HG03565 (cell line): Measurements from ENCODE around the gene NR6A1.
"Not testable (repeated sequence)": the region's sequence is repeated elsewhere in the genome, so short reads cannot be mapped to it uniquely, and the experiment has no call there.

Experiments
- ATAC-seq: cut with Tn5 transposase; IDR thresholded peaks from one replicate; pipeline ENCODE4 v1.9.1; 2021; ENCODE audit warnings: mild to moderate bottlenecking, moderate library complexity; ENCODE audit not compliant: unreplicated experiment

Gene NR6A1

DNA sequence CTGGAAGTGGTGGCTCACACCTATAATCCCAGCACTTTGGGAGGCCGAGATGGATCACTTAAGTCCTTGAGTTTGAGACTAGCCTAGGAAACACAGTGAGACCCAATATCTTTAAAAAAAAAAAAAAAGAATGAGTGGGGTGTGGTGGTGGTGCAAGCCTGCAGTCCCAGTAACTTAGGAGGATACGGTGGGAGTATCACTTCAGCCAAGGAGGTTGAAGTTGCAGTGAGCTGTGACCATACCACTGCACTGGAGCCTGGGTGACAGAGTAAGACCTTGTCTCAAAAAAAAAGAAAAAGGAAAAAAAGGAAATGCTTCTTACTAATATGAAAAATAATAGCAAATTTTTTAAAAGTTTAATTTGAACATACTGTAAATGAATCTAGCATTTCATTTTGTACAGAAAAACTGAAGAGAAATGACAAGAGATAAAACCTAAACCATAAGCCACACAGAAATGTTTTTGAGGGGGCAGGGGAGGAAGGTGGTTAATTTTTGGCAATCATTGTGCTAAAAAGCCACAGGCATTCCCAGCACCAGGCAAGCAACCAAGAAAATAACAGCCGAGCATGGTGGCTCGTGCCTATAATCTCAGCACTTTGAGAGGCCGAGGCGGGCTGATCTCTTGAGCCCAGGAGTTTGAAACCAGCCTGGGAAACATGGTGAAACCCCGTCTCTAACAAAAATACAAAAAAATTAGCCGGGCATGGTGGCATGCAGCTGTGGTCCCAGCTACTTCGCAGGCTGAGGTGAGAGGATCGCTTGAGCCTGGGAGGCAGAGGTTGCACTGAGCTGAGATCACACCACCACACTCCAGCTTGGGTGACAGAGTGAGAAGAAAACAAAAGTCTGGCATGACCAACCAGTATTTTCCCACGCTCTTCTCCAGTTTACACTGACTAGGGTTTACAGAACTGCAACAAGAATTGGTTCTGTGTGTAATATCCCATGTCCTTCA lies 149.5 kb downstream of the NR6A1 start:
- ATAC-seq: no peak

DNA sequence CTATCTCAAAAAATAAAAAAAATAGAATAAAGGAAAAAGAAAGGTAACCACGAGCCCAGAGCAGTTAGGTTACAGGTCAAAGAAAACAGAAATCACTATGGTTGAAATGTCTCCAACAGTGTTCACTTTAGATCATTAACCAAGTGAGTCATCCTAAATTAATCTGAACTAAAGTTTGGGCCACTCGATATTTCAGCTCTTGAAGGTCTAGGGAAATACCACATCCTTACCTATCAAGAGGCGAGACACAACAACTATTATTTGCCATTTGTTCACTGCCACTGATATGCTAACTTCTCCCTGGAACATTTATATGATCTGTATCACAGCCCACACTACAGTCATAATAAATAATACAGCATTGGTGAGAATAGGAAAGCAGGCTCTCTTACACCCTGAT lies 152.6 kb downstream of the NR6A1 start:
- ATAC-seq: no peak

DNA sequence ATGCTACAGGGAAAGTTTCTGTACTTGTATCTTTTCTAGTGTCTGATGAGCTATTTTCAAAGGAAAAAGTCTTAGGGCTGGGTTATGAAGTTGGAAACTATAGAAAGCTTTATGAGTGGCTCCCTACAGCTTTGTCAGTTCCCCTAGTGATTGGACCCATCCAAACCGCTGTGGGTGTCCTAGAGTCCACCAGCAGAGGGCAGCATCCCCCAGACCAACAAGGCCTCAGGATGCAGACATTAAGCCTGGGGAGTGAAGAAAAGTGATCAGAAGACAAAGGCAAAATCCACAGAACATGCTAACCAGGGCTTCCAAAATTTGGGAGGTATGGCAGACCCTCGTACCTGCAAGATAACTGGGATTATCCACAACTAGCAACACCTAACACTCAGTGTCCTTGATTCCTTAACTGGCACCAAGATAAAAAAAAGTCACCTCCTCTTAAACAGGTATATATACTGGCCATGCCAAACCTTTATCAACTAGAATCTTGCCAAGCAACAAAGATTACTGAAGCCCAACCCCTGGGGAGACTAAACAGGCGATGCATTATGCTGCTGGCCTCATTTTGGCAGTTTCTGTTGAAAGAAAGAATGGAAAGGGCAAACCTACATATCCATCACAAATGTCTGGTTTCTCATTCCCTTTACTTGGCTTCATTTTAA lies 153.5 kb downstream of the NR6A1 start:
- no peak for ATAC-seq

DNA sequence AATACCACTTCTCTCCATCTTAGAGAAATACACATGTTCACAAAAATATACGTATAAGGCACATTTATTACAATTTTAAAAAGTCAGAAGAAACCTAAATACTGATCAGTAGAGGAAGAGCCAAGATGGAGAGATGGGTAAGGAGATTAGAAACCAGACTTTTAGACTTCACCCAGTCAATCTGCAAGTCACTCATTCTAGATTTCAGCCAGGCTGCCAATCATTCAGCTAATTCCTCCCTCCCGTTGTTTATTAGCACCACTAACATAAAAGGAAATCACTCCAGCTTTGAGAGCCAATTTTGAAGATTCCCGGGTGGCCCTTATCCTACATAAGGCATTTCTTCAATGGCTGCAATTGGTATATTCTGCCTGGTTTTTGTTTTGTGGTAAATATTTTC lies 154.2 kb downstream of the NR6A1 start:
- ATAC-seq: no peak

DNA sequence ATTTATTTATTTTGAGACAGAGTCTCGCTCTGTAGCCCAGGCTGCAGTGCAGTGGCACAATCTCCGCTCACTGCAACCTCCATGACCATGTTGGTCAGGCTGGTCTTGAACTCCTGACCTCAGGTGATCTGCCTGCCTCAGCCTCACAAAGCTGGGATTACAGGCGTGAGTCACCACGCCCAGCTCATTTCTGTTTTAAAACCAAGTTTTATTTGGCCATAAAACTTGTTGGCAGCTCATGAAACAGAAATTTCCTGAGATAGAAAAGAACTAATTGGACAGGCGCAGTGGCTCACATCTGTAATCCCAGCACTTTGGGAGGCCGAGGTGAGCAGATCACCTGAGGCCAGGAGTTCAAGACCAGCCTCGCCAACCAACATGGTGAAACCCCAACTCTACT lies 155.3 kb downstream of the NR6A1 start:
- ATAC-seq: not testable (repeated sequence)

DNA sequence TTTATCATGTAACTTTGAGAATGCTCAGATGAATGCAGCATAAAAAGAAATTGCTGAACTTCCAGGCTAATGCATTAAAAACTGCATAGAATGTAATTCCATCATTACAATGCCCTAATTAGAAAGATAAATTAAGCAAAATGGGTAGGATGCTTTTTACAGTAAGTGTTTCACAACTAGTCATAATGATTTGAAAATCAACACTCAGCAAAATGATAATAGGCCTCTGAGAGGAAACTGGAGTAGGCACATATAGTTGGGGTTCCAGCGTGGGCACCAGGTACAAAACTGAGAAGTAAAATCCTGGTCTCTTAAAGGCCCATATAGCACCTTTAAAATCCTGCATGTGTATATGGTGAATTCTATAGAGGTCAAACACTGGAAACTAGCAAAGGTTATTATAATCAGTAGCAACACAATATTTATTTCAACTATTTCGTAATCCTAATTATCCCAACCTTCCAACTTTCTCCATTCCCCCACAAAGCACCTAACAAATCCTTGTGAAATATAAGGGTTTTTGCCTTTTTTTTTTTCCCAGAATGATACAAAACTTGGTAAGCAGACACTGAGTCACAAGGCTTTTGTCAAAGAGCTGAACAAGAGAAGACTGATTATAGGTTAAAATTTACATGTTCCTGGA lies 155.9 kb downstream of the NR6A1 start:
- no peak for ATAC-seq

DNA sequence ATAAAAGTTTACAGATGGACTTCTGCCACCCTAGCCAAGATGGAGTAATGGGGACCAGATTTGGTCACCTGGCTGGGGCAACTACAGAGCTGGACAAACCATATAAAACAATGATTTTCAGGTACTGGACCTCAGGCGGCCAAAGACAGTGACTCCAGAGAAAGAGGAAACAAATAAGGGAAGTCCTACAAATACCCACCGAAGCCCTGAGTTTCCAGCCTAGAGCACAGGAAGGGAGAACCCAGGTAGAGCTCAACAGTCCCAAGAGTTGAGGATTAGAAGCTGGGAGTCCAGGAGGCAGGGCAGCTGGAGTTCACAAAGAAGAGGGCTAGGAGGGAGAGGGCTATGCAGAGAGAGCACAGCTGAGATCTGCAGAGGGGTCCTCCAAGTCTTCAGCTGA lies 157.3 kb downstream of the NR6A1 start:
- ATAC-seq: no peak

DNA sequence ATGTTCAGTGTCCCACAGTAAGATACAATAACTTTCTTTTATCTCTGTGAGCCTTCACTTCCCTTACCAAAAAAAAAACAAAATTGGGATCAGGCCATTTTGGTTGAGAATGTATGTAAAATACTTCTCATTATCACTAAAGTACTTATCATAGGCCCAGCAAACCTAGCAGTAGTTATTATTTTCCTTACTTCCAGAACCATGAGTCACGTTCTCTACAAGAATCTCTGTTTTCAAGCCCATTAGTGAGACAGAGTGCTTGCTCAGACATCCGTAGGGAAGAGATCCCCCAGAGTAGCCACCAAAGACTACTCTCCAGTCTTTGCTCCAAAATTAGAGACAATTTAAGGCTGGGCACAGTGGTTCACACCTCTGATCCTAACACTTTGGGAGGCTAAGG lies 160.0 kb downstream of the NR6A1 start:
- ATAC-seq: no peak

DNA sequence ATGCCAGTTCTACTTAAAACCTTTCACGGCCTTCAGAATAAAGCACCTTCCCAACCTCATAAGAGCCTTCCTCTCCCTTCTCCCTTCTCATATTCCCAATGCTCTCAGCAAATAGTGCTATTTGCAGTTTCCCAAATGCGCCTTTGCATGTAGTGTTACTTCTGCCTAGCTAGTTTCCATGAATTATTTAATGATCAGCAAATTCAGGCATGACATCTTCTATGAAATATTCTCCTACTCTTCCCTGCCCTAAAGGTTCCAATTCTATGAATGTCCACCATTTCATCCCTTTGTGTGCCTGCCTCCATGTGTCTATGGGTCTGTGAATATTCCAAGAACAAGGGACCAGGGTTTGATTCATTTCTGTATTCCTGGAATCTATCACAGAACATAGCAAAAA lies 165.1 kb downstream of the NR6A1 start:
- ATAC-seq: no peak

DNA sequence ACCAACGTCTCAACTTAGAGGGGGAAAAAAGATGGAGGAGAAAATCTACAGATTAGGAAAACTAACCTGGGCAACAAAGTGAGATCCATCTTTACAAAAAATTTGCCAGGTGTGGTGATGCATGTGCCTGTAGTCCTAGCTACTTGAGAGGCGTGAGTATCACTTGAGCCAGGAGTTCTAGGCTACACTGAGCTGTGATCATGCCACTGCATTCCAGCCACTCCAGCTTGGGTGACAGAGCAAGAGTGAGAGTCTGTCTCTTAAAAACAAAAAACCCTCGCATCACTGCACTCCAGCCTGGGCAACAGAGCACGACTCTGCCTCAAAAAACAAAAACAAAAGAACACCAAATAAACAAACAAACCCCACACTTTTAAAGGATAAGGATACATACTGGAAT lies 165.9 kb downstream of the NR6A1 start:
- ATAC-seq: no peak

DNA sequence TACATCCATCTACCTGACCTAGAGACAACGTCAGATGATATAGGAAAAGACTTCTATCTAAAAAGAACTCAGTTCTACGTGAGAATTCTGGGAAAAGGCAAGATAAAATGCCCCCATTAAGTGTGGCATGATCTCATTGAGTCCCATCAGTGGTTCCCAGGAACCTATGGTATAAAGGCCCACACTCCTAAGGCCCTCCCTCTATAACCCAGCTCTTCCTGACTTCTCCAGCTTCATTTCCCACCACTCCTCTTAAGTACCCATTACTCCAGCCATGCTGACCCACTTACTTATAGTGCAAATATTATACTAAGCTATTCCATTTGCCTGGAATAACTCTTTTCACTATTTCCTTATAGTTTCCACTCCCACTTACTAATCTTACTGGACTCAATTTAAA lies 168.5 kb downstream of the NR6A1 start:
- ATAC-seq: no peak

DNA sequence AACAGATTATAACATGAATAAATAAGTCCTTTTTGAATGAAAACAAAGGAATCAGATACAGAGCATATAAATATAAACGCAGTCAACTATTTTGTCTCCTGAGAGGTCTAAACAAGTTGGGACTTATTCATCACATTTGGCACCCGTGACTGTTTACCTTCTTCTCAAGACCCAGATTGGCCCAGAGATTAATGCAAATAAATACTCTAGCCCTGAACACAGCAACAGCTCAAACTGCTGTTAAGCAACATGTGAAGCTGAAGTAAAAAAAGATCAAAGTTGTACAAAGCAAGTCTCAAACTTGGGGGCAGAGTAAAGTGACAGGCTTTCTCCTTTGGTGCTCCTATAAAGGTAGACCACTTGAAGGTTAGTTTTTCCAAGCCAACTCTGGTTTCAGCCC lies 168.9 kb downstream of the NR6A1 start:
- ATAC-seq: no peak

DNA sequence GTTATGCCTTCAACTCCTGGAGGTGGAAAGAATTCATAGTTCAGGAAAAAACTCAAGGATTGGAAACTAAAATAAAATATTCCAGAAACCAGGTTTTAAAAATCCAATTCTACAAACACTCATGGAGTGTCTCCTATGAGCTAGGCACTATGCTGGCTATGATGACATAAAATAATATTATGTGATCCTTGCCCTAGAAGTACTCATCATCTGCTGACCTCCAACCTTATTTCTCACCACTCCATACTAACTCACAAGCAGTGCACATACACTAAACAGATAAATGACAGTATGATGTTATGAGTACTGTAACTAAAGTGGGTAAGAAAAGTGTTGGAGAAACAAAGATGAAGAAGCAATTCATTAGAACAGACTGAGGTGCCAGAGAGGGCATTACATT lies 170.7 kb downstream of the NR6A1 start:
- ATAC-seq: no peak

DNA sequence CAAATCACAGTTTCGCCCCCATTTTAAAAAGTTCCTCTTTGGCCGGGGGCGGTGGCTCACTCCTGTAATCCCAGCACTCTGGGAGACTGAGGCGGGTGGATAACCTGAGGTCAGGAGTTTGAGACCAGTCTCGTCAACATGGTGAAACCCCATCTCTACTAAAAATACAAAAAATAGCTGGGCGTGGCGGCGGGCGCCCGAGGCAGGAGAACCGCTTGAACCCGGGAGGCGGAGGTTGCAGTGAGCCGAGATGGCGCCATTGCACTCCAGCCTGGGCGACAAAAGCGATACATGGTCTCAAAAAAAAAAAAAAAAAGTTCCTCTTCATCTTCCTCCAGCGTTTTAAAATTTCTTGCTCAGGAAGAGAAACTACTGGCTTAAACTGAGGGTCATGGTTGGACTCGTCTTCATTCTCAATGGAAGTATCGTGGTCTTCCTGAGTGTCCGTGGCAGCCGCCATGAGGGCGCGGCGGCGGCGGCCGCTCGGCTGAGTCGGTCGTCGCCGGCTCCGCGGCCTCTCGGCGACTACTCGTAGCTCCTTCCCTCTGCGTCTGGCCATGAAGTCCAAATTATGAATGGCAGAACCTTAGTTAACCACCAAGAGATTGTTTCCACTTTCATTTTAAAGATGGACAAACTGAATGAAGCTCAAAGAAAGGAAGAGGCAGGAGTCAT lies 171.9 kb downstream of the NR6A1 start:
- ATAC-seq: no peak

DNA sequence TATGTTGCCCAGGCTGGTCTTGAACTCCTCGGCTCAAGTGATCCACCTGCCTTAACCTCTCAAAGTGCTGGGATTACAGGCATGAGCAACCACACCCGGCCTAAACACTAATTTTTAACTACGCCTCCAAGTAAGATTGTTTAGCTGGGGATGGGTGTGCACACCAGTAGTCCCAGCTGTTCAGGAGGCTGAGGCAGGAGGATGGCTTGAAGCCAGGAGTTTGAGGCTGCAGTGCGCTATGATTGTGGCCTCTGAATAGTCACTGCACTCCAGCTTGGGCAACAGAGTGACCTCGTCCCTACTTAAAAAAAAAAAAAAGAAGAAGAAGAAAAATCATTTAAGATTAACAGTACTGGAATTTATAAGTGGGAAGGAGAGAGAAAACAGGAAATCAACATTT lies 173.1 kb downstream of the NR6A1 start:
- no peak for ATAC-seq

DNA sequence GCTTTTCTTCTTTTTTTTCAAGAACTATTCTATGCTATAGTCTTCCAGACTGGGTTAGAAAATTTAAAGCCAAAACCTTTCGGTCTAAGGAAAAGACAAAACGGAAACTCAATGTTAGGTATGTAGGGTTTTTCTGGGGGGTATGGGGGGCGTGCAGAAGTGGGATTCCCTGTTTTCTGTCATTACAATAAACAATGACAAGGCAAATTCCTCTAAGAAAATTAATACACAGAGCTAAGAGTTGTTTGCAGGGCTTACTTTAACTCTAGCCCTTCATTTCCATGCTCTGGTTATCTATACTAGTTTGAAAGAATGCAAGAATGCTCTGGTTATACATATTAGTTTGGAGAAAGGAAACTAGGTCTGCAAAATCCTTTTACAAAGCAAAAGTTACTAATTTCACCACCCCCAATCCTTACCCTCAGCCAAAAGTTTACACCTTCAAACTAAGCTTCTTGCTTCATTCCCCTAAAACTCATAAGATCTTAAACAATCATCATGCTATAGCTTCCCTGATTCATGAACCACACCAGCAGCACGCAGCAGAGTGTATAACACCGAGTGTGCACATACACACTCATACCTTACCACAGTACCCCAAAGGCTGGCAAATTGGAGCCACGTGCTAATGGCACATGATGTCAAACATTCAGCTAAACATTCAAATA lies 174.8 kb downstream of the NR6A1 start:
- ATAC-seq: no peak

DNA sequence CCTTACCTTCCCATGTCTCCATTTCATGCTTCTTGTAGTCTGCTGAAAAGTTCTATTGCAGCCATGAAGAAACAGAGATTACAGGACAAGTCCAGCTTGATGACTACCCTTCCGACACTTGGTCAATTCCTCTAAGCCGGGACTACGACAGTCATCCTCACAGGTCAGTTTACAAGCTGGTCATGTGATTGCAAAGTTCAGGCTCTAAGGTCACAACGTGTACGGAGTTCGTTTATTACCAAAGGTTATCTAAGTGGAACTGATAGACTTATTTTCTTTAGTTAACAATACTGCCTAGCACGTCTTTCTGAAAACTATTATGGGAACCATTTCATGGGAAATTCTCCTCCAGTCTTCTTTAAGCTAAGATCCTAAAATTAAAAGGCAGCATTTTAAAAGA lies 175.4 kb downstream of the NR6A1 start:
- ATAC-seq: no peak

DNA sequence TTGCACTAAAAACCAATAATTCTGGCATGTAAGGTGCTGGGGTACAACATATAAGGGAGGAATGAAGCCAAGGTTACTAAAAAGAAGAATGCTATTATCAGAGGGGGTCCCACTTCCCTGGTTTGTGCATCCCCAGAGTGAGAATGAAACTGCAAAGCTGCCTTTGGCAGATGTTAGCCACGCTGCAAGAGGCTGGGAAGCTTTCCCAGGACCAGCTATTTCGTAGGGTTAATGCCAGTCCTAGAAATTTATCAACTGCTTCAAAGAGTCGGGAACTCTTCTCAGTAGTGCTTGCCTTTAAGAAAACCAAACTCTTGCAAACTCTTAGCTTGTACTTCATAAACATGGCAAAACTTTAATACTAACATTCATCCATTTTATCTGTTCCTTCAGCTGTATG lies 176.4 kb downstream of the NR6A1 start:
- no peak for ATAC-seq

DNA sequence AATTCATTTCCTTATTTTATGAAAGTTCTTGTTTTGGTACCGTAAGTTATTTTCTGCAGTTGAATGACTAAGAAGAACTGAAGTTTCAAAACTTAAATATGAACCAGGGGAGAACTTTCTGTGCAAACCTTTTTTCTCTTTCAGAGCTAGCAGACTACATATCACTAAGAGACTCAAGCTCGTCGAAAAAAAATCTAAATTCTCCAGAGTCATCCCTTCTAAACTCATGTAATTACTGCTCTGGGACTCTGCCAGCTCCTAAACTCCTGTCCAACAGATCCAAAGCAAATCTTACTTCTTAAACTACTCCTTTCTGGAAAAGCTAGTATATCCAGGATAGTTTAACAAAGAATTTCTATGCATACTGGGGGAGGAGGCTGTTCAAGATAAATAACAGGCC lies 176.9 kb downstream of the NR6A1 start:
- no peak for ATAC-seq

DNA sequence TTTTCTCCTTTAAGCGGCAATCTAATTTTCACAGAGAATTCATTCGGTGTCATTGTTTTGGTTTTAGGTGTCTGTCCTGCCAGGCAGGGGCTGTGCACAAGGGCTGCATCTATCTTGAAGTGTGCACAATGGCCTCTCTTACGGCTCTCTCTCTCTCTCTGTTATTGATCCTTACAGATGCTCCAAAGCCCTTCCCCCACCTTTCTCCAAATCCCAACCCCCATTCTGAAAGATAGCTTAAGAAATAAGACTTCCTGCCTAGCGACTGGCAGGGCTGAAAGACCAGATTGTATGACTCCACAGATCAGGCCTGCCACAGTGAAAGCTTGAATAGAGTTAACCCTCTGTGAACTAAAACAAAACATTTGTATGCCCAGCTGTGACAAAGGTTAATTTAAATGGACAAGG lies 177.5 kb downstream of the NR6A1 start:
- no peak for ATAC-seq

DNA sequence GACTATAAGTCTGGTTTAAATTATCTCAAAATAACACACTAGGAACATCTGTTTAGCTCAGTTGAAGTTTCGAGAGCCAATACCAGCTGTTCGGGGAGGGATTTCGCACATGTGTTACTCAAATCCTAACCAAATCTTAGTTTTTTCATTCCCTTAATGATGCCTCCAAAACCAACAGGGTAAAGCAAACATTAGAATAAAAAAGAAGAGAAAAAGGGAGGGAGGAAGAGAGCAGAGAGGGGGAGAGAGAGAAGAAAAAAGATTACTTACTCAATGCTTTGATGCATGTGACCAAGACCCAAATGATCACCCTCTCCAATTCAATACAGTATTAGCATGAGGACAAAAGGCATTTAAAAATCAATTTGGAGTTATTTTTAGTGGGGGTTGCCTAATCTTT lies 177.9 kb downstream of the NR6A1 start:
- no peak for ATAC-seq
